ENCODE data around the gene ZNF726.
A peak's percentile ranks its signal among the peaks of the same experiment; 100 is the strongest.
"Not testable (repeated sequence)": the region's sequence is repeated elsewhere in the genome, so short reads cannot be mapped to it uniquely, and the experiment has no call there.

ZNF726 gene

DNA sequence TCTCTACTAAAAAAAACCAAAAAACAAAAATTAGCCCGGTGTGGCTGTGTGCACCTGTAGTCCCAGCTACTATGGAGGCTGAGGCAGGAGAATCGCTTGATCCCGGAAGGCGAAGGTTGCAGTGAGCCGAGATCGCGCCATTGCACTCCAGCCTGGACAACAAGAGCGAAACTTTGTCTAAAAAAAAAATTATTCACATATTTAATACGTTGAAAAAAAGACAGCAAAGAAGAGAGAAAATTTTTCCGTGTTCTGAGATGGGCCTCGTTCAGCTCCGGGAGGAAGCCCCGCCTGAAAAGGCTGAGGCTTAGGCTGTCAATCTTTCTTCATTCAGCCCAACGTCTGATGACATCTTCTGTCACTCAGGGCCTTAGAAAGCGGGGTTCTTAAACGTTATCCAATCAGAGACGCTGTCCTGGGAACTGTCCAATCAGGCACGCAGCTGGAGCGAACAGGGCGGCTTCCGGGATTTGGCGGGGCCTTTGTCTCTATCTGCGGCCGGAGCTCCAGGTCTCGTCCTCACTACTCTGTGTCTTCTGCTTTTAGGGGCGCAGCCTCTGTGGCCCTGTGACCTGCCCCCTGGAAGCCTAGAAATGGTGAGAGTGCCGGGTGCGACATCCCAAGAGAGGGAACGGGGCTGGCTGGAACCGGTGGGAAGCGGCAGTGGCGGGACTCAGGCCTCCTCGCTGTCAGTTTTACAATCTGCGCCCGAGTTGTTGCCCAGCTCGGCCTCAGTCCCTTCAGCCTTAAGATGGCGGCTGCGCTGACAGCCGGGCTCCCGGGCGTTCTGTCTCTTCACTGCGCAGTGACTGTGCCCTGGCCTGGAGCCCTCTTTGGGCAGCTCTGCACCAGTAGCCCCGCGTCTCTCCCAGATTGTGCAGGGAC, at the start of gene ZNF726:
Gene ZNF726 (plus strand): TSS at position 485 of the 885 bp plus-strand sequence. CDS start 109 bp downstream, at position 594.
- peak; percentile 71 for DNase-seq (ENCODE audit: low read depth)

DNA sequence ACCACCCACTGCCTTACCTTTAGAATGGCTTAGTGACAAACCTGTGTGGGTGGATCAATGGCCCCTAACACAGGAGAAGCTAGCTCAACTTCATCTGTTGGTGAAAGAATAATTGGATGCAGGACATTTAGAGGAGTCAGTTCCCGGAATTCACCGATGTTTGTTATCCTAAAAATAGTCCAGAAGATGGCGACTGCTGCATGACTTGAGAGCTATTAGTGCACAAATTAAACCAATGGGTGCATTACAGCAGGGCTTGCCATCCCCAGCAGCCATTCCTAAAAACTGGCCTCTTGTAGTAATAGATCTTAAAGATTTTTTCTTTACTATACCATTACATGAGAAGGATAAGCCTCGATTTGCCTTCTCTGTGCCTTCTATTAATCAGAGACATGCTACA, 46.8 kb upstream of the ZNF726 start:
- DNase-seq (ENCODE audit: low read depth) = no peak

DNA sequence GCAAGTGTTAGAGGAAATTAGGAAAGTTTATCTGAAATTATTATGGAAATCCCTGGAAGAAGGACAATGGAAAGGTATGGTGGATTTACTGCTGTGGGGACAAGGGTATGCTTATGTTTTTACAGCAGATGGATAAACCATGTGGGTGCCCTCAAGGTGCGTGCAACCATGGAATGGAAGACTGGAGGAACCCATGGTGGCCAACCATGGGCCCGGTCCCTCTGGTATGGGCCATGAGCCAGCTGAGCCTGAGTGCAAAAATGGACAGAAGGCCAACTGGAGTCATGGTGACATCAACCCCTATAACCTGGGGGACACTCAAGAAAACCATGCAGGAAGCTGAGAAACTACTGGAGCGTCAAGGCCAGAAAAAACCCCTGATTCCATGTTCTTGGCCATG, 46.1 kb upstream of the ZNF726 start:
- no peak for DNase-seq (ENCODE audit: low read depth)

DNA sequence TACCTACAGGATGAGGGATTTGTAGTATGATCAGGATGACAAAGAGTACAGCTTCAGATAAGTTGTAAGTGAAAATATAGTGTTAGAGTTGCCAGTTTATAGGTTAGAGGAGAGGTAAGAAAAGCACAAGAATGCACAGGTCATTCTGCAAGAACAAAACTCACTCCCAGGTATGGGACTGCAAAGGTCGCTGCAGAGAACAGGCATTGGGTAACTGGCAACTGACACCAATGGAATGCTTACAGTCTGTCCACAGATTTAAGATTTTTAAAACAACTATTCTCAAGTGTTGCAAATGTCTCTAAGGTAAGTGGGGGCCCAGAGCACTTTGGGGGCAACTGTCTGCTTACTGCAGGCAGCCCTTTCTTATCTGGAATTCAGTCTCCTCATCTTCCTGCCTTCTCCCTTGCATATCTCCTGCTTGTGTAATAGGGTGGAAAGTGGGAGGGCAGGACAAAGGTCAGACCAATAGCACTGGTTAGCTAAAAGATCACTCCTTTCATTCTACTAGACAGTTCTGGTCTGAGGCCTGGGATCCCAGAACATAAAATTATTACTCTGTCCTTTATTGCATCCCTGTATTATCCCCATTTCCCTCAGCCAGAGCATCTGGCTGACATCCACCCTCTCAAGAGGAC, 42.3 kb upstream of the ZNF726 start:
- DNase-seq (ENCODE audit: low read depth) = no peak

DNA sequence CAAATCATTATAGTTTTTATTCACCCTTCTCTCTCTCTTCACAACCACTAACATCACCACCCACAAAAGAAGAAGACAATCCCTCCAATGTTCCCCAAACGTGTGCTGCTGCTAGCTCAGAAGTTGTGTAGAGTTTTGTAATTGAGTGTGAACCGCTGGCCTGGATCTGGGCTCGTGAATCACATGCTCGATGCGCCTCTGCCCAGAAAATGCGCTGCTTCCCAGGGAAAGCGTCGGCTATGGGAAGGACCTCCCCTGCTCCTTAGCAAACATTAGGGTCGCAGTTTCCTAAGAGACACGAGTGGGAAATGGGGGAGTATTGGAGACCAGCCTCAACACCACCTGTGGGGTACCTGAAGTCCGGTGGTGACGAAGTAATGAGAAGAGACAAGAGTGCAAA, 38.4 kb upstream of the ZNF726 start:
- no peak for DNase-seq (ENCODE audit: low read depth)

DNA sequence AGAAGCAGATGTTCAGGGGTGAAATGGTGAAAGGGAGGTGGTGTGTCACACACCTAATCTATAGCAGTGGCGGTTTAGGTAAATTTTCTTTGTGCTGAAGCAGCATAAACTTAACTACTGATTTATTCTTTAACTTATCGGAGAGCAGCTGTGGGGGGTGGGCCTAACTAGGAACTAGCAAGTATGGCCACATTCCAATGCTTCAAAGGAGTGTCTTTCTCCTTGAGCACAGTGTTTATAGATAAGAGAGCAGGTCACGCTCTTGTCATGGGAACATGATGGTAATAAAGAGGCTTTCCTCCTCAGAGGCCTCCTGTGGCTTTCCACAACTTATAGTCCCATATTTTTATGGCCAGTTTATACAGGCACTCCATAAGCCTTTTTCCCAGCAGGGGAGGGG, 37.9 kb upstream of the ZNF726 start:
- not testable (repeated sequence) for DNase-seq (ENCODE audit: low read depth)

DNA sequence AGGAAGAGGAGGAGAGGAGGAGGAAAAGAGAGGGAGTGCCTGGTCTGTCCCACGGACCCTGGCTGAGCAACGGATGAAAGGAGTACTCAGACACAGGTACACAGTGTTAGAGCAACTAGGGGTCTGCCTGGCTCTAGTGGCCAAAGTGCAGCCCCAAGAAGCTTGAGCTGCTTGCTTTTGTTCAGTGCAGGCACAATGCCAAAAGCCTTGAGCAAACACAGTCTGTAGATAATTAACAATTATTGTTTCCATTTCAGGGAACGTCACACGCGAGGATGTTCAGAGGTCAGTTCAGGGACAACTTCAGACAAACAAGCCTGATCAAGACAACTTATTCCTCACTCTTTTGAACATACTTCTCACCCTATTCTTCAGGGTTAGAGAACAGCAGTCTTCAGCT, 32.2 kb upstream of the ZNF726 start:
- no peak for DNase-seq (ENCODE audit: low read depth)

DNA sequence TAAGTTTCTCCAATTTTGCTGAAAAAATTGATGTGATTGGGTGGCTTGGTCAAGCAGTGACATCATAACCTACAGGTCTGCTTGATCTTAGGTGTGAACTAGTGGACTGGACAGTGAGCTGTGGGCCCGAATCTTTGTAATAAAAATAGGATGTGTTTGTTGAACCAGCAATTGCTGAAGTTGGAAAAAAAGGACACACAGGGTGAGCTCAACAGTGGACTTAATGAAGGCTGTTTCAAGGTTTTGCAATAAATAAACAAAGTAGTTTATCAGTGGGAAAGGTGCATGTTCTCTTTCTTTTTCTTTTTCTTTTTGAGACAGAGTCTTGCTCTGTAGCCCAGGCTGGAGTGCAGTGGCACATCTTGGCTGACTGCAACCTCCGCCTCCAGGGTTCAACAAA, 30.3 kb upstream of the ZNF726 start:
- no peak for DNase-seq (ENCODE audit: low read depth)

DNA sequence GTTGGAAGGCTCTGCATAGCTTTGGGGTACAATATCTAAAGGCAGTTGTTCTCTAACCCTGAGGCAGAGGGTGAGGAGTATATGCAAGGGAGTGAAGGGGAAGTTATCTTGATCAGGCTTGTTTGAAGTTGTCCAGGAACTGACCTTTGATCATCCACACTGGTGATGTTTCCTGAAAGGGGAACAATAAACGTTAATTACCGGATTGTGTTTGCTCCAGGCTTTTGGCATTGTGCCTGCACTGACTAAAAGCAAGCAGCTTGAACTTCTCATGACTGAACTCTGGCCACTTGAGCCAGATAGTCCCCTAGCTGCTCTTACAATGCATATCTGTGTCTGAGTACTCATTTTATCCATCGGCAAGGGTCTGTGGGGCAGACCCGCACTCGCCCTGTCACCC, 27.0 kb upstream of the ZNF726 start:
- DNase-seq (ENCODE audit: low read depth) = no peak

DNA sequence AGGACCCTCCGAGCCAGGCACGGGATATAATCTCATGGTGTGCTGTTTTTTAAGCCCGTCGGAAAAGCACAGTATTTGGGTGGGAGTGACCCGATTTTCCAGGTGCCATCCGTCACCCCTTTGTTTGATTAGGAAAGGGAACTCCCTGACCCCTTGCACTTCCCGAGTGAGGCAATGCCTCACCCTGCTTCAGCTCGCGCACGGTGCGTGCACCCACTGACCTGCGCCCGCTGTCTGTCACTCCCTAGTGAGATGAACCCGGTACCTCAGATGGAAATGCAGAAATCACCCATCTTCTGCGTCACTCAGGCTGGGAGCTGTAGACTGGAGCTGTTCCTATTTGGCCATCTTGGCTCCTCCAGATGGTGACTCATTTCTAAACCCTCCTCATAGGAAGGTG, 18.6 kb upstream of the ZNF726 start:
- not testable (repeated sequence) for DNase-seq (ENCODE audit: low read depth)

DNA sequence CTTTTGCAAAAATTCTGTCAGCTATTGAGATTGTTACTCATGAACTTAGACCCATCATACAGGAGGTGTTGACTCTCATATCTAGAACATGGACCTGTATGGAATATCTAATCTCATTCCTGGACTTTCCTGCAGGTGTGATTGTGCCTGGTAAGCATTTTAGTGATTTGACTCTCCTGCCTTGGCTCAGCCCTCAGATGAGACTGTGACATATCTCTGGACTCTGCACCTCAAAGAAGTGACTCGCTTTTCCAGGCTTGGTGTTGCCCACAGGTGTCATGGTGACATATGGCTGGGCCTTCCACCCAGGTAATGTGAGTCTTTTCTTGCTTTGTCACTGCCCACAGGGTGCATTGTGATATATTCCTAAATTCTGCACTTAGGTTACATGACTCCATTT, 17.8 kb upstream of the ZNF726 start:
- no peak for DNase-seq (ENCODE audit: low read depth)

DNA sequence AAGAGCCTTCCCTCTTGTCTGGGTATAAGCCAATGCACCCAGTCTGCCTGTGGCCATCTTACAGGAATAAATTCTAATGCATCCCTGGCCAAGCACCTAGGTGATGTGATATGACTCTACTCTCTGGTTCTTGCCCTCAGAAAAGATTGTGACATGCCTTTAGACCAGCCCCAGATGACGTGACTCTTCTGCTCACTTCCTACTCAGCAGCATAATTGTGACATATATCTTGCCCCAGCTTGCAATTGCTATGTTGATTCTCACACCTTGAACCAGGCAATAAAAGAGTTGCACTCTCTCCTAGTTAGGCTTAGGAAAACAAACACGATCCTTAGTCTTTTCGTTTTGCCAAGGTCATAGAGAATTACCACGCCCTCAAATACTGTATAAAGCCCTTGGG, 13.3 kb upstream of the ZNF726 start:
- DNase-seq (ENCODE audit: low read depth) = no peak

DNA sequence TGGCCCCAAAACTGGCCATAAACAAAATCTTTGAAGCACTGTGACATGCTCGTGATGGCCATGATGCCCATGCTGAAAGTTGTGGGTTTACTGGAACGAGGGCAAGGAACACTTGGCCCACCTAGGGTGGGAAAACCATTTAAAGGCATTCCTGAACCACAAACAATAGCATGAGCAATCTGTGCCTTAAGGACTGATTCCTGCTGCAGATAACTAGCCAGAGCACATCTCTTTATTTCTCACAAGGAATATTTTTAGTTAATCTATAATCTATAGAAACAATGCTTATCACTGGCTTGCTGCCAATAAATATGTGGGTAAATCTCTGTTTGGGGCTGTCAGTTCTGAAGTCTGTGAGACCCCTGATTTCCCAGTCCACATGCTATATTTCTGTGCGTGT, 10.3 kb upstream of the ZNF726 start:
- no peak for DNase-seq (ENCODE audit: low read depth)

DNA sequence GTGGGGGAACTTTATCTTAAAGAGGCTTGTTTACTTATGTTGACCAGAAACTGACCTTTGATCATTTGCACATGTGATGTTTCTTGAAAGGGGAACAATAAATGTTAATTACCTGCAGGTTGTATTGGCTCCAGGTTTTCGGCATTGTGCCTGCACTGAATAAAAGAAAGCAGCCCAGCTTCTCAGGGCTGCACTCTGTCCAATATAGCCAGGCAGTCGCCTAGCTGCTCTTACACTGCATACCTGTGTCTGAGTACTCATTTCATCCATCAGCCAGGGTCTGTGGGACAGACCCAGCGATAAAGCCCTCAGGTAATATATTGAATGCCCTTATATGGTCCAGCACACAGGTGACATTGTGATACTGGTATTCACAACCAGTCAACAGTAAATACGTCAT, 8.9 kb upstream of the ZNF726 start:
- DNase-seq (ENCODE audit: low read depth) = no peak

DNA sequence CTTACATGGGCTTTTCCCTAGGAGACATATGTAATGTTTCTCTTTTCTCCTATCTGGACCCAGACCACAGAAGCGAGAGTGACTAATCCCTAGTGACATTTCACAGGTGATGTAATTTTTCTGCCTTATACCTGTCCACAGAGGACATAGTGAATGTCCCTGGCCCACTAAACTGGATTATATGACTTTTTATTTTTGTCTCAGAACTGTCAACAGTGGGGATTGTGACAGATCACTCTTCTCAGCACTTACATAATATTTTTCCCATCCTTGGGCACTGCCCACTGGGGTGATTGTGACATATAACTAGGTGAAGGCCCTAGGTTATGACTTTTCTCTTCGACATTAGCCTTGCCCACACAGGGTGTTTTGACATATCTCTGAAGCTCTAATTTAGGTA, 7.9 kb upstream of the ZNF726 start:
- no peak for DNase-seq (ENCODE audit: low read depth)

DNA sequence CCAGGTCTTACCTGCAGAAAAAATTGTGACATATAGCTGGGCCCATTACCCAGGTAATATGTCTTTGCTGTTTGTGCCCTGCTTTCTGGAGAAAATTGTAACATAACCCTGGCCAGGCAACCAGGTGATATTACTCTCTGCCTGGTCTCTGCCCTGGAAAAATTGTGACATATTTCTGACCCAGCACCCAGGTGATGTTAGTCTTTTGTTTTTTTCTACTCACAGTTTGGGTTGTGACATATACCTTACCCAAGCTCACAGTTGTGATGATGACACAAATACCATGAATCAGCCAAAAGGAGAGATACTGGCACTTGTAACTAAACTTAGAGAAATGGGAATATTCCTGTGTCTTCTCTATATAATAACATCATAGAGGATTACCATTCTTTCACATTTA, 6.5 kb upstream of the ZNF726 start:
- DNase-seq (ENCODE audit: low read depth) = no peak

DNA sequence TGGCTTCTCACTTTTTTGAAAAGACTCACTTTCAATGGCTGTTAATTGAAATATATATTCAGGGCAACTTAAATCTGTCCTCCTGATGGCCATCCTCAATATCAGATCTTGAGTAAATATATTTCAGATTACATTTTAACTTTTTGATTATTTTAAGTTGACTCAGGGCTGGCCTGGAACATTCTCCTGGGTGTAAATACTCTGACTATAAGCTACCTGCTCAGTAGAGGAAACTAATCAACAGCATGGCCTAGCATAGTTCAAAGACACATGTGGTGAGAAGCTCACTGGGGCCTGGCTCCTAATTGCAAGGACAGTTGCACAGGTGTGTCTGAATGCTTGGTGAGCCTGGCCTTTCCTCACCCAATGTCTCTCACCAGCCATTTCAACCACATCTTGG, 5.5 kb upstream of the ZNF726 start:
- no peak for DNase-seq (ENCODE audit: low read depth)

DNA sequence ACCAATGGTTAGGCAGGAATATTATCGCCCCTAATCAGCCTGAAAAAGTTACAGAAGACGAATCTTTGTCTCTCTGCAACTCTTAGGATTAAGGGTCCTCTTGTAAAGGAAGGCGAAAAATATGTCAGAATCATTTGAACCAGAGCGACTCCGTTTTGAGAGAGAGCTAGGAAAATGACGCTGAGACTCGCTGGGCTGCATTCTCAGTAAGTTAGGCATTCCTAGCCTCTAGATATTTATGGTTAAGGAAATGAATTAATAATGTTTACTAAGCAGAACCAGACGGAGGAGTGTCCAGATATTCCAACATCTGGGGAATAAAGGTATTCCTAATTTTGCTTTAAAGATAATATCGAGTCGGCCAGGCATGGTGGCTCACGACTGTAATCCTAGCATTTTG, 755 bp upstream of the ZNF726 start:
- DNase-seq (ENCODE audit: low read depth) = no peak

DNA sequence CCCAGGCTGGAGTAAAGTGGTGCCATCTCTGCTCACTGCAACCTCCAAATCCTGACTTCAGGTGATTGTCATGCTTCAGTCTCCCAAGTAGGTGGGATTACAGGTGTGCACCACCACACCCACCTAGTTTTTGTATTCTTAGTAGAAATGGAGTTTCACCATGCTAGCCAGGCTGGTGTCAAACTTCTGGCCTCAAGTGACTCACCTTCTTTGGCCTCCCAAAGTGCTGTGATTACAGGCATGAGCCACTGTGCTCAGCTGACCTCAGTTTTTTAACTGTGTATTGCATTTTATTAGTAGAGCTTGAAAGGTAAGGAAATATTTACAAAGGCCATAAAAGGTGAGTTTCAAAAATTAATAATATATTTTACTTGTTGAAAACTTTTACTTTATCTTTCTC, 2.3 kb downstream of the ZNF726 start:
- no peak for DNase-seq (ENCODE audit: low read depth)

DNA sequence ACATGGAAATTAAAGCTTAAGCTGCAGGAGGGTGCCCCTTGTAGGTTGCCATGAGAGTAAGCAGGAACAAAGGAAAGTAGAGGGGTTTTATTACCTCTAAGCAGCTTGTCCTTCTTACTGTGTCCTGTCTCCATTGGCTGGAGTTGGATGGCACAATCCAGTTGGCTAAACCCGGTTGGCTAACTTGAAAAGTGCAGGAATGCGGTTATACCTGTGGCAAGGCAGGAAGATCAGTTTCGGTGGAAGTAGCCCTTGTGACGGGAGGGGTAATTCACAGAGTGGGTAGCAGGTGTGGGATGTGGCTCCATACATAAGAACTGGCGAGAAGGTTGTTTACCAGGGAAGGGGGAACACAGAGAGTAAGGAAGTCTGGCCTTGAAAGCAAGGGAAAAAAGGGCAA, 3.2 kb downstream of the ZNF726 start:
- DNase-seq (ENCODE audit: low read depth) = no peak

DNA sequence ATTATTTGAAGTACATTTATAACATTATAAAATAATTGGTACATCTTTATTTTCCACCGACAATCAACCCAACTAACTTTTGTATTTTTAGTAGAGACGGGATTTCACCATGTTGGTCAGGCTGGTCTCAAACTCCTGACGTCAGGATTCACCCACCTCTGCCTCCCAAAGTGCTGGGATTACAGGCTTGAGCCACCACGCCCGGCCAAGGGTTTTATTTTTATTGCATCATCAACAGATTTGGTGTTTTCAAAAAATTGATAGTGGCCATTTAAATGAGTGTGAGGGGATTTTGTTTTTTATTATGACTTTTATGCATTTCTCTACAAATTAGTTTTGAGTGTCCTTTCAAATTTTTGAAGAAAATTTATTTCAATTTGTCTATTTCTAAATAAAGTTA, 10.6 kb downstream of the ZNF726 start:
- no peak for DNase-seq (ENCODE audit: low read depth)

DNA sequence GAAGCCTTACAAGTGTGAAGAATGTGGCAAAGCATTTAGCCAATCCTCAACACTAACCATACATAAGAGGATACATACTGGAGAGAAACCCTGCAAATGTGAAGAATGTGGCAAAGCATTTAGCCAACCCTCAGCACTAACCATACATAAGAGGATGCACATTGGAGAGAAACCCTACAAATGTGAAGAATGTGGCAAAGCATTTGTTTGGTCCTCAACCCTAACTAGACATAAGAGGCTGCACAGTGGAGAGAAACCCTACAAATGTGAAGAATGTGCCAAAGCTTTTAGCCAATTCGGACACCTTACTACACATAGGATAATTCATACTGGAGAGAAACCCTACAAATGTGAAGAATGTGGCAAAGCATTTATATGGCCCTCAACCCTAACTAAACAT, 18.2 kb downstream of the ZNF726 start:
- no peak for DNase-seq (ENCODE audit: low read depth)

DNA sequence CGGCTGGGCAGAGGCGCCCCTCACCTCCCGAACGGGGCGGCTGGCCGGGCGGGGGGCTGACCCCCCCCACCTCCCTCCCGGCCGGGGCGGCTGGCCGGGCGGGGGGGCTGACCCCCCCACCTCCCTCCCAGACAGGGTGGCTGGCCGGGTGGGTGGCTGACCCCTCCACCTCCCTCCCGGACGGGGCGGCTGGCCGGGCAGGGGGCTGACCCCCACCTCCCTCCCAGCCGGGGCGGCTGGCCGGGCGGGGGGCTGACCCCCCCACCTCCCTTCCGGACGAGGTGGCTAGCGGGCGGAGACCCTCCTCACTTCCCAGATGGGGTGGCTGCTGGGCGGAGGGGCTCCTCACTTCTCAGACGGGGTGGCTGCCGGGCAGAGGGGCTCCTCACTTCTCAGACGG, 22.3 kb downstream of the ZNF726 start:
- not testable (repeated sequence) for DNase-seq (ENCODE audit: low read depth)

DNA sequence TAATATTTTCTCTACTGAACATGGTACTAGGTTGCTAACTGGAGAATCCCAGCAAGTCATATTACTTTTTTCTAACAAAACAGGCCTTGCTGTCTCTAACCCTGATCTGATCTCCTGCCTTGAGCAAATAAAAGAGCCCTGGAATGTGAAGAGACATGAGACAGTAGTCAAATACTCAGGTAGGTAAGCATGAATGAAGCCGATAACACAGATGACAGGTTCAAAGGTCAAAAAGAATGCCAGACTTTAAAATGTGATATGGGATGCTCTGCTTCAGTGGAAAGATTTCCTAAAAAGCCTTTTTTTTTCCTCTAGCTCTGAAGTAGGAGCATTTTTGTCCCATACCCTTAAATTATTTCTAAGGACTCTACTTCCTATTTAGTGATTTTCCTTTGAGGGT, 28.7 kb downstream of the ZNF726 start:
- no peak for DNase-seq (ENCODE audit: low read depth)
